PC-3 (cell line): ENCODE measurements around the gene CAST.

ENCODE experiments used
- CTCF ChIP-seq: fragments of 300-600 bp; sonication (generic); conservative IDR thresholded peaks from 2 replicates; pipeline ENCODE4 v1.5.1; 2017; ENCODE audit warnings: antibody characterized with exemption, low read depth, mild to moderate bottlenecking, low read length
- EZH2 ChIP-seq: fragments of 300-600 bp; sonication (generic); IDR thresholded peaks from one replicate; pipeline ENCODE4 v1.6.1; 2017; ENCODE audit warnings: antibody characterized with exemption, mild to moderate bottlenecking, low read length; ENCODE audit not compliant: unreplicated experiment

DNA sequence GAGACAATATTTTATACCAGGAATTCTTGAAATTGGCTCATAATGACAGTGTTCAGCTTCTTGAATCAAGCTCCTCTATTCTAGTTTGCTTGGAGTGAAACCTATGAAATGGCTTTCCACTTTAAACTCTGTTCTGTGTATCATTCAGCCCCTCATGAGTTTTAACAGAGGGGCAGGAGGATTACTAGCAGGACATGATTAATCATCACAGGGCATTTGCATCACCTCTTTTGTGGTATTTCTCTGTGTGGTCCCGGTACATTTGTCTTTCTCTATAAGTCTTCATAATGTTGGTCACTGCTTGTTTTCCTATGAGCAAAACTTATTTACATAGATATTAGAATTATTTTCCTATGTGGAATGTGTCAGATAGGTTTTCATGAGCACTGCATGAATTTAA lies 21.2 kb downstream of the CAST start:
- TF ChIP-seq CTCF = no peak
- no peak for TF ChIP-seq EZH2
